Liver (tissue), 9 donors: ENCODE measurements around the gene DOCK1. TPM values are rescaled to one million over a fixed set of nuclear protein-coding genes. Genes with fewer than 3 reads are reported as not detected.

Source experiments
- DNase-seq: peaks from one replicate; pipeline ENCODE4 v3.0.0-alpha.2; 2017; ENCODE audit warnings: low spot score
- H3K27ac ChIP-seq, 2 donors: one replicate each; pipeline ENCODE4 v1.7.0; 2013; ENCODE audit warnings: inconsistent platforms in 2 of 2, low read length in 2 of 2, control low read depth in 1 of 2, low read depth in 1 of 2, mild to moderate bottlenecking in 1 of 2
- H3K27me3 ChIP-seq, 4 donors: one replicate each; pipeline versions ENCODE4 v1.6.1 to v1.7.0; 2013; ENCODE audit warnings: low read length in 3 of 4, inconsistent platforms in 1 of 4, mild to moderate bottlenecking in 1 of 4, moderate library complexity in 1 of 4; ENCODE audit not compliant: control insufficient read depth in 4 of 4, insufficient read depth in 4 of 4
- H3K36me3 ChIP-seq, 4 donors: one replicate each; pipeline versions ENCODE4 v1.6.1 to v1.7.0; 2013; ENCODE audit warnings: low read length in 3 of 4, mild to moderate bottlenecking in 3 of 4, low read depth in 1 of 4, moderate library complexity in 1 of 4; ENCODE audit not compliant: control insufficient read depth in 4 of 4, insufficient read depth in 3 of 4
- H3K4me1 ChIP-seq, 4 donors: one replicate each; pipeline versions ENCODE4 v1.6.1 to v1.7.0; 2013; ENCODE audit warnings: low read length in 3 of 4, mild to moderate bottlenecking in 3 of 4, moderate library complexity in 1 of 4; ENCODE audit not compliant: control insufficient read depth in 4 of 4, insufficient read depth in 4 of 4
- H3K4me3 ChIP-seq, 3 donors: one replicate each; pipeline versions ENCODE4 v1.6.1 to v1.7.0; 2013; ENCODE audit warnings: low read length in 3 of 3, control low read depth in 1 of 3, low read depth in 1 of 3, mild to moderate bottlenecking in 1 of 3
- H3K9ac ChIP-seq, 2 donors: one replicate each; pipeline ENCODE4 v1.7.0; 2013; ENCODE audit warnings: low read length in 2 of 2, mild to moderate bottlenecking in 2 of 2, moderate library complexity in 2 of 2, control low read depth in 1 of 2, low read depth in 1 of 2
- H3K9me3 ChIP-seq, 4 donors: one replicate each; pipeline versions ENCODE4 v1.6.1 to v1.7.0; 2013; ENCODE audit warnings: low read length in 3 of 4; ENCODE audit not compliant: control insufficient read depth in 4 of 4
- EGR1 ChIP-seq, 2 donors: IDR thresholded peaks; 2 replicates each; pipeline ENCODE4 v1.6.1; 2016 to 2018; ENCODE audit warnings: antibody characterized with exemption in 2 of 2, low read depth in 2 of 2
- FOXA1 ChIP-seq: IDR thresholded peaks from 2 replicates; pipeline ENCODE4 v1.6.1; 2016; ENCODE audit warnings: antibody characterized with exemption
- FOXA2 ChIP-seq: IDR thresholded peaks from 2 replicates; pipeline ENCODE4 v1.6.1; 2016; ENCODE audit warnings: antibody characterized with exemption
- GABPA ChIP-seq, 2 donors: IDR thresholded peaks in 1 of 2; conservative IDR thresholded peaks in 1 of 2; 2 replicates each; pipeline ENCODE4 v1.6.1; 2016; ENCODE audit warnings: antibody characterized with exemption in 2 of 2, mild to moderate bottlenecking in 1 of 2, moderate library complexity in 1 of 2
- HNF4A ChIP-seq, 2 donors: conservative IDR thresholded peaks; 2 replicates each; pipeline ENCODE4 v1.6.1; 2016; ENCODE audit warnings: antibody characterized with exemption in 2 of 2, mild to moderate bottlenecking in 2 of 2
- HNF4G ChIP-seq: IDR thresholded peaks from 2 replicates; pipeline ENCODE4 v1.6.1; 2016; ENCODE audit warnings: antibody characterized with exemption
- JUND ChIP-seq, 2 donors: IDR thresholded peaks; 2 replicates each; pipeline ENCODE4 v1.6.1; 2016; ENCODE audit warnings: antibody characterized with exemption in 2 of 2
- NR2F2 ChIP-seq: IDR thresholded peaks from 2 replicates; pipeline ENCODE4 v1.6.1; 2016; ENCODE audit warnings: antibody characterized with exemption
- RAD21 ChIP-seq, 2 donors: IDR thresholded peaks; 2 replicates each; pipeline ENCODE4 v1.6.1; 2016; ENCODE audit warnings: antibody characterized with exemption in 2 of 2, mild to moderate bottlenecking in 2 of 2
- RXRA ChIP-seq, 2 donors: IDR thresholded peaks; 2 replicates each; pipeline ENCODE4 v1.6.1; 2017 to 2018; ENCODE audit warnings: antibody characterized with exemption in 2 of 2, mild to moderate bottlenecking in 1 of 2
- SP1 ChIP-seq: IDR thresholded peaks from 2 replicates; pipeline ENCODE4 v1.6.1; 2018; ENCODE audit warnings: antibody characterized with exemption, mild to moderate bottlenecking
- YY1 ChIP-seq: IDR thresholded peaks from 2 replicates; pipeline ENCODE4 v1.6.1; 2016; ENCODE audit warnings: antibody characterized with exemption, mild to moderate bottlenecking
- WGBS: extraction: QIAGEN DNeasy Blood & Tissue Kit; methylation state at CpG from one replicate; pipeline ENCODE4 v1.1.7; 2013; 5-methylcytosine and 5-hydroxymethylcytosine counted together
- polyA plus RNA-seq, 2 donors: library from polyadenylated mRNA; stranded (reverse) in 1 of 2; unstranded in 1 of 2; fragments of 200-250 nt in 1 of 2; fragments of >200 nt in 1 of 2; fragmentation: Nextera tagmentation in 1 of 2; extraction: Ambion mirVana in 1 of 2; gene quantifications; one replicate each; pipeline versions ENCODE4 v1.2.1 to v1.2.3, GENCODE V29; 2013 to 2015
- total RNA-seq, 2 donors: library from RNA; depleted of rRNA; stranded (reverse); fragments of >200 nt; gene quantifications; one replicate each; pipeline ENCODE4 v1.2.3, GENCODE V29; 2014
- TF ChIP-seq, protein P1 (sequence below): IDR thresholded peaks from 2 replicates; pipeline ENCODE4 v1.6.1; 2016; ENCODE audit warnings: antibody characterized with exemption
- TF ChIP-seq, protein P2 (sequence below): IDR thresholded peaks from 2 replicates; pipeline ENCODE4 v1.6.1; 2016; ENCODE audit warnings: antibody characterized with exemption, mild to moderate bottlenecking
- TF ChIP-seq, protein P3 (sequence below): IDR thresholded peaks from 2 replicates; pipeline ENCODE4 v1.6.1; 2016; ENCODE audit warnings: antibody characterized with exemption
- TF ChIP-seq, protein P4 (sequence below): IDR thresholded peaks from 2 replicates; pipeline ENCODE4 v1.6.1; 2016; ENCODE audit warnings: antibody characterized with exemption
- TF ChIP-seq, protein P5 (sequence below): fragments of 150-350 bp; IDR thresholded peaks from 2 replicates; pipeline ENCODE4 v1.5.1; 2017; ENCODE audit warnings: improper control_type of control experiment, low read depth, low read length; ENCODE audit not compliant: missing input control
- donor health status: healthy.
- donor health status: healthy.
- donor health status: healthy.
- donor health status: healthy.
- donor health status: healthy.

DOCK1 gene
- total and polyA plus RNA-seq, 4 donors: 3.8 to 28.8 (median 9.1) TPM

DNA sequence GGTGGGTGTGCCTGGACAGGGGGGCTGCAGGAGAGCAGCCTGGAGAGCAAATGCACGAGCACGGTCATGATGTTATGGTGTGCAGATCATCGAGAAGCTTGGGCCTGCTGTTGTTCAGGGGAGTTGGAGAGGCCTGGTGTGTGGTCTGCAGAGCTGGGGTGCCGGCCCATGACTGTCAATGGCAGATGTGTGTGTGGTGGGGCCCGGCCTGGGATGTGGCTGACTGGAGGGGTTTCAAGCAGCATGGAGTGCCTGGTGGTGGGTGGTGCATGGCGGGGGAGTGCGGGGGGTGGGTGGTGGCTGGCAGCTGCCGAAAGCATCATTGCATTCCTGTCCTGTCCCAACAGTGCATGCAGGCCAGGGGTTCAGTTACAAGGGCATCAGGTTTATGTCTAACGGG, 122.6 kb downstream of the DOCK1 start:
- 98% methylated on average over 9 of the region's 9 CpGs for WGBS

DNA sequence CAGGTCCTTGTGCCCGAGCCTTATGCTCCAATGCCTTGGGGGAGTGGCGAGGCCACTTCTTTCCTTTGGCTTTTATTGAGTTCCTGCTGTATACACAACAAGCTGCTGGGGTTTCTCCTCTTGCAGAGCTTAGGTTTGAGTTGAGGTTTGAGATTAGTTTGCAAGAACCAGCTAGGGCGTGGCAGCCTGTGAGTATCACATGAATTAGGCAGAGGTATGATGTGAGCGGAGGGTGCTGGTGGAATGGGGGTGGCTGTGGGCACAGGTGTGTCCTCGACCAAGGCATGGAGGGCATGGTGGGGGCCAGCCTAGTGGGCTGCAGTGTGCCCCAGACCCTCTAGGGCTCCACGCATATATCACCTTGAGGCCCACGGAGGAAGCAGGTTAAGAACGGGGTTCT, 123.3 kb downstream of the DOCK1 start:
- DNase-seq: no peak
- Histone ChIP-seq H3K9ac (no peak overlapping the region), H3K27me3 (no peaks in the 10 kb centered on the region), H3K4me3 (no peak overlapping the region), H3K4me1 (no peaks in the 10 kb centered on the region), H3K27ac (no peak overlapping the region), H3K36me3 (peaks cover 4 to 66% (median 32%) of the 10 kb centered on the region in 4 donors), H3K9me3 (no peaks in the 10 kb centered on the region)
- WGBS: 94% methylated on average over 8 of the region's 8 CpGs
- TF ChIP-seq GABPA (IDR thresholded peaks at IDR 0.05 in 1 of 2, conservative IDR thresholded peaks at IDR 0.05 in 1 of 2) (no peak), NR2F2 (no peak), EGR1 (IDR thresholded peaks at IDR 0.05; ENCODE audit: low read depth in 2 of 2) (no peak), FOXA2 (no peak), RXRA (IDR thresholded peaks at IDR 0.05) (no peak), SP1 (no peak), JUND (IDR thresholded peaks at IDR 0.05) (no peak), RAD21 (IDR thresholded peaks at IDR 0.05) (no peak)
- TF ChIP-seq, protein P1, sequence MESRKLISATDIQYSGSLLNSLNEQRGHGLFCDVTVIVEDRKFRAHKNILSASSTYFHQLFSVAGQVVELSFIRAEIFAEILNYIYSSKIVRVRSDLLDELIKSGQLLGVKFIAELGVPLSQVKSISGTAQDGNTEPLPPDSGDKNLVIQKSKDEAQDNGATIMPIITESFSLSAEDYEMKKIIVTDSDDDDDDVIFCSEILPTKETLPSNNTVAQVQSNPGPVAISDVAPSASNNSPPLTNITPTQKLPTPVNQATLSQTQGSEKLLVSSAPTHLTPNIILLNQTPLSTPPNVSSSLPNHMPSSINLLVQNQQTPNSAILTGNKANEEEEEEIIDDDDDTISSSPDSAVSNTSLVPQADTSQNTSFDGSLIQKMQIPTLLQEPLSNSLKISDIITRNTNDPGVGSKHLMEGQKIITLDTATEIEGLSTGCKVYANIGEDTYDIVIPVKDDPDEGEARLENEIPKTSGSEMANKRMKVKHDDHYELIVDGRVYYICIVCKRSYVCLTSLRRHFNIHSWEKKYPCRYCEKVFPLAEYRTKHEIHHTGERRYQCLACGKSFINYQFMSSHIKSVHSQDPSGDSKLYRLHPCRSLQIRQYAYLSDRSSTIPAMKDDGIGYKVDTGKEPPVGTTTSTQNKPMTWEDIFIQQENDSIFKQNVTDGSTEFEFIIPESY: no peak

More for the DNA sequence above, 122.6 kb downstream of the DOCK1 start:
- H3K27ac ChIP-seq: no peak overlapping the region
- no peaks in the 10 kb centered on the region for H3K4me1 ChIP-seq
- no peaks in the 10 kb centered on the region for H3K27me3 ChIP-seq
- TF ChIP-seq, protein P2, sequence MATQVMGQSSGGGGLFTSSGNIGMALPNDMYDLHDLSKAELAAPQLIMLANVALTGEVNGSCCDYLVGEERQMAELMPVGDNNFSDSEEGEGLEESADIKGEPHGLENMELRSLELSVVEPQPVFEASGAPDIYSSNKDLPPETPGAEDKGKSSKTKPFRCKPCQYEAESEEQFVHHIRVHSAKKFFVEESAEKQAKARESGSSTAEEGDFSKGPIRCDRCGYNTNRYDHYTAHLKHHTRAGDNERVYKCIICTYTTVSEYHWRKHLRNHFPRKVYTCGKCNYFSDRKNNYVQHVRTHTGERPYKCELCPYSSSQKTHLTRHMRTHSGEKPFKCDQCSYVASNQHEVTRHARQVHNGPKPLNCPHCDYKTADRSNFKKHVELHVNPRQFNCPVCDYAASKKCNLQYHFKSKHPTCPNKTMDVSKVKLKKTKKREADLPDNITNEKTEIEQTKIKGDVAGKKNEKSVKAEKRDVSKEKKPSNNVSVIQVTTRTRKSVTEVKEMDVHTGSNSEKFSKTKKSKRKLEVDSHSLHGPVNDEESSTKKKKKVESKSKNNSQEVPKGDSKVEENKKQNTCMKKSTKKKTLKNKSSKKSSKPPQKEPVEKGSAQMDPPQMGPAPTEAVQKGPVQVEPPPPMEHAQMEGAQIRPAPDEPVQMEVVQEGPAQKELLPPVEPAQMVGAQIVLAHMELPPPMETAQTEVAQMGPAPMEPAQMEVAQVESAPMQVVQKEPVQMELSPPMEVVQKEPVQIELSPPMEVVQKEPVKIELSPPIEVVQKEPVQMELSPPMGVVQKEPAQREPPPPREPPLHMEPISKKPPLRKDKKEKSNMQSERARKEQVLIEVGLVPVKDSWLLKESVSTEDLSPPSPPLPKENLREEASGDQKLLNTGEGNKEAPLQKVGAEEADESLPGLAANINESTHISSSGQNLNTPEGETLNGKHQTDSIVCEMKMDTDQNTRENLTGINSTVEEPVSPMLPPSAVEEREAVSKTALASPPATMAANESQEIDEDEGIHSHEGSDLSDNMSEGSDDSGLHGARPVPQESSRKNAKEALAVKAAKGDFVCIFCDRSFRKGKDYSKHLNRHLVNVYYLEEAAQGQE: no peak
- TF ChIP-seq, protein P3, sequence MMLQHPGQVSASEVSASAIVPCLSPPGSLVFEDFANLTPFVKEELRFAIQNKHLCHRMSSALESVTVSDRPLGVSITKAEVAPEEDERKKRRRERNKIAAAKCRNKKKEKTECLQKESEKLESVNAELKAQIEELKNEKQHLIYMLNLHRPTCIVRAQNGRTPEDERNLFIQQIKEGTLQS: no peak
- TF ChIP-seq, protein P4, sequence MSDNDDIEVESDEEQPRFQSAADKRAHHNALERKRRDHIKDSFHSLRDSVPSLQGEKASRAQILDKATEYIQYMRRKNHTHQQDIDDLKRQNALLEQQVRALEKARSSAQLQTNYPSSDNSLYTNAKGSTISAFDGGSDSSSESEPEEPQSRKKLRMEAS: no peak
- TF ChIP-seq JUND (IDR thresholded peaks at IDR 0.05) (no peak), HNF4G (no peak), HNF4A (conservative IDR thresholded peaks at IDR 0.05) (no peak), NR2F2 (no peak), YY1 (no peak), FOXA1 (no peak), RAD21 (IDR thresholded peaks at IDR 0.05) (no peak), EGR1 (IDR thresholded peaks at IDR 0.05; ENCODE audit: low read depth in 2 of 2) (no peak)
- TF ChIP-seq, protein P5, sequence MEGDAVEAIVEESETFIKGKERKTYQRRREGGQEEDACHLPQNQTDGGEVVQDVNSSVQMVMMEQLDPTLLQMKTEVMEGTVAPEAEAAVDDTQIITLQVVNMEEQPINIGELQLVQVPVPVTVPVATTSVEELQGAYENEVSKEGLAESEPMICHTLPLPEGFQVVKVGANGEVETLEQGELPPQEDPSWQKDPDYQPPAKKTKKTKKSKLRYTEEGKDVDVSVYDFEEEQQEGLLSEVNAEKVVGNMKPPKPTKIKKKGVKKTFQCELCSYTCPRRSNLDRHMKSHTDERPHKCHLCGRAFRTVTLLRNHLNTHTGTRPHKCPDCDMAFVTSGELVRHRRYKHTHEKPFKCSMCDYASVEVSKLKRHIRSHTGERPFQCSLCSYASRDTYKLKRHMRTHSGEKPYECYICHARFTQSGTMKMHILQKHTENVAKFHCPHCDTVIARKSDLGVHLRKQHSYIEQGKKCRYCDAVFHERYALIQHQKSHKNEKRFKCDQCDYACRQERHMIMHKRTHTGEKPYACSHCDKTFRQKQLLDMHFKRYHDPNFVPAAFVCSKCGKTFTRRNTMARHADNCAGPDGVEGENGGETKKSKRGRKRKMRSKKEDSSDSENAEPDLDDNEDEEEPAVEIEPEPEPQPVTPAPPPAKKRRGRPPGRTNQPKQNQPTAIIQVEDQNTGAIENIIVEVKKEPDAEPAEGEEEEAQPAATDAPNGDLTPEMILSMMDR: no peak
- TF ChIP-seq, protein P1: no peak
- H3K9ac ChIP-seq: no peak overlapping the region
- no peak overlapping the region for H3K4me3 ChIP-seq
- no peaks in the 10 kb centered on the region for H3K9me3 ChIP-seq
- H3K36me3 ChIP-seq: peaks cover 6 to 65% (median 32%) of the 10 kb centered on the region in 4 donors
- no peak for DNase-seq
